CD4-positive, alpha-beta T cell treated with Interferon gamma for 1 hour (primary cell): ENCODE data around the gene SOCS3.
A peak's percentile ranks its signal among the peaks of the same experiment; 100 is the strongest.

Experiments
- DNase-seq: peaks from one replicate; pipeline ENCODE4 v3.0.0-alpha.2; 2020

The SOCS3 gene

GRCh38 chr17:78366109-78366848 is 6.4 kb upstream of the SOCS3 start:
- DNase-seq = no peak

- DNase-seq = no peak
Observed at GRCh38 chr17:78365561-78366108, 5.8 kb upstream of the SOCS3 start.

- peak; percentile 35 for DNase-seq
Observed at GRCh38 chr17:78364436-78365281, 4.8 kb upstream of the SOCS3 start.

- no peak for DNase-seq
Observed at GRCh38 chr17:78362671-78363070, 2.8 kb upstream of the SOCS3 start.

- no peak for DNase-seq
Observed at GRCh38 chr17:78362232-78362631, 2.4 kb upstream of the SOCS3 start.

- no peak for DNase-seq
Observed at GRCh38 chr17:78361225-78361701, 1.4 kb upstream of the SOCS3 start.

GRCh38 chr17:78360371-78361224 is 721 bp upstream of the SOCS3 start:
- DNase-seq = peak; percentile 83

- no peak for DNase-seq
Observed at GRCh38 chr17:78359321-78359996, 418 bp downstream of the SOCS3 start.

- no peak for DNase-seq
Observed at GRCh38 chr17:78358538-78359320, 1.1 kb downstream of the SOCS3 start.

GRCh38 chr17:78357672-78358537 is 2.0 kb downstream of the SOCS3 start:
- DNase-seq = no peak

GRCh38 chr17:78357177-78357586 is 2.7 kb downstream of the SOCS3 start:
- no peak for DNase-seq

GRCh38 chr17:78356101-78356713 is 3.7 kb downstream of the SOCS3 start:
- DNase-seq = peak; percentile 95

GRCh38 chr17:78355701-78356100 is 4.2 kb downstream of the SOCS3 start:
- no peak for DNase-seq

GRCh38 chr17:78355045-78355641 is 4.7 kb downstream of the SOCS3 start:
- DNase-seq = no peak

GRCh38 chr17:78353834-78354233 is 6.0 kb downstream of the SOCS3 start:
- DNase-seq = no peak

GRCh38 chr17:78351449-78352006 is 8.3 kb downstream of the SOCS3 start:
- no peak for DNase-seq

GRCh38 chr17:78349891-78350642 is 9.8 kb downstream of the SOCS3 start:
- no peak for DNase-seq

- no peak for DNase-seq
Observed at GRCh38 chr17:78348055-78348770, 11.7 kb downstream of the SOCS3 start.
